Endothelial cell (in vitro differentiated cells): ENCODE measurements around the gene PDCD6IP. TPM values are rescaled to one million over a fixed set of nuclear protein-coding genes. Genes with fewer than 3 reads are reported as not detected.

Experiments
- DNase-seq: peaks from one replicate; pipeline ENCODE4 v3.0.0; 2021; ENCODE audit warnings: low spot score
- H3K27ac Mint-ChIP-seq: one replicate; pipeline ENCODE4 v1.8.0; 2021; ENCODE audit warnings: mixed read lengths, inconsistent platforms; ENCODE audit not compliant: unreplicated experiment
- H3K27me3 Mint-ChIP-seq: one replicate; pipeline ENCODE4 v1.8.0; 2021; ENCODE audit warnings: mild to moderate bottlenecking, moderate library complexity, mixed read lengths, inconsistent platforms; ENCODE audit not compliant: unreplicated experiment
- H3K36me3 Mint-ChIP-seq: one replicate; pipeline ENCODE4 v1.8.0; 2021; ENCODE audit warnings: mild to moderate bottlenecking, low read depth, mixed read lengths, inconsistent platforms; ENCODE audit not compliant: unreplicated experiment
- H3K4me1 Mint-ChIP-seq: one replicate; pipeline ENCODE4 v1.8.0; 2021; ENCODE audit warnings: mild to moderate bottlenecking, mixed read lengths, inconsistent platforms; ENCODE audit not compliant: unreplicated experiment
- H3K4me3 Mint-ChIP-seq: one replicate; pipeline ENCODE4 v1.8.0; 2021; ENCODE audit warnings: mild to moderate bottlenecking, mixed read lengths, inconsistent platforms; ENCODE audit not compliant: unreplicated experiment
- H3K9me3 Mint-ChIP-seq: one replicate; pipeline ENCODE4 v1.8.0; 2021; ENCODE audit warnings: mixed read lengths, inconsistent platforms; ENCODE audit not compliant: unreplicated experiment
- total RNA-seq: library from RNA; stranded (reverse); fragmentation: NEBNext Ultra II Directional; extraction: Animal tissue kit (Norgen Biotek cat#: 25700); gene quantifications from one replicate; pipeline ENCODE4 v1.2.1, GENCODE V29; 2021; ENCODE audit not compliant: unreplicated experiment
- TF ChIP-seq, protein P1 (sequence below): fragments of 200-600 bp; sonication (generic); IDR thresholded peaks from one replicate; pipeline ENCODE4 v1.5.0; 2021; ENCODE audit warnings: antibody characterized with exemption; ENCODE audit not compliant: unreplicated experiment

The PDCD6IP gene
- total RNA-seq, 1 donor from 2014 or later: 218 TPM

DNA sequence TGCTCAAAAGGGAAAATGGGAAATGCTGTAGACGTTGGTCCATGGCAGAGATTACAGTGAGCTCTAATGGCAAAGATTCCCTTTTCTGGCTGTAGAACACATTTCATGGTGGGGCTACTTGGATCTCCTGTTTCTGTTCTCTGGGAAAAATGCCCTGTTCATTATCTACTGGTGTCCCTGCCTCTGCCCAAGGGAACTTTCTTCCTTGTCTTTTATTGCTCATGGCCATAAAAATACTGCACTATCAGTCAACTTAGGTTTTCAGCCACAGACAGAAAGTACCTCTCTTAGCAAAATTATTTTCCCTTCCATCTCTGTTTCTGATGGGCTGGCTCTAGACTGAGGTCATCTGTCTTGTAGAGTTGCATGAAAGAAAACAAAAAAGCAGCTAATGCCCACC is 98.9 kb downstream of the PDCD6IP start:
- Mint-ChIP-seq H3K27ac (no peak overlapping the region), H3K9me3 (no peaks in the 10 kb centered on the region), H3K4me1 (no peaks in the 10 kb centered on the region), H3K36me3 (no peaks in the 10 kb centered on the region), H3K27me3 (peaks cover 1% of the 10 kb centered on the region), H3K4me3 (no peak overlapping the region)
- no peak for DNase-seq
- TF ChIP-seq, protein P1, sequence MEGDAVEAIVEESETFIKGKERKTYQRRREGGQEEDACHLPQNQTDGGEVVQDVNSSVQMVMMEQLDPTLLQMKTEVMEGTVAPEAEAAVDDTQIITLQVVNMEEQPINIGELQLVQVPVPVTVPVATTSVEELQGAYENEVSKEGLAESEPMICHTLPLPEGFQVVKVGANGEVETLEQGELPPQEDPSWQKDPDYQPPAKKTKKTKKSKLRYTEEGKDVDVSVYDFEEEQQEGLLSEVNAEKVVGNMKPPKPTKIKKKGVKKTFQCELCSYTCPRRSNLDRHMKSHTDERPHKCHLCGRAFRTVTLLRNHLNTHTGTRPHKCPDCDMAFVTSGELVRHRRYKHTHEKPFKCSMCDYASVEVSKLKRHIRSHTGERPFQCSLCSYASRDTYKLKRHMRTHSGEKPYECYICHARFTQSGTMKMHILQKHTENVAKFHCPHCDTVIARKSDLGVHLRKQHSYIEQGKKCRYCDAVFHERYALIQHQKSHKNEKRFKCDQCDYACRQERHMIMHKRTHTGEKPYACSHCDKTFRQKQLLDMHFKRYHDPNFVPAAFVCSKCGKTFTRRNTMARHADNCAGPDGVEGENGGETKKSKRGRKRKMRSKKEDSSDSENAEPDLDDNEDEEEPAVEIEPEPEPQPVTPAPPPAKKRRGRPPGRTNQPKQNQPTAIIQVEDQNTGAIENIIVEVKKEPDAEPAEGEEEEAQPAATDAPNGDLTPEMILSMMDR: no peak

DNA sequence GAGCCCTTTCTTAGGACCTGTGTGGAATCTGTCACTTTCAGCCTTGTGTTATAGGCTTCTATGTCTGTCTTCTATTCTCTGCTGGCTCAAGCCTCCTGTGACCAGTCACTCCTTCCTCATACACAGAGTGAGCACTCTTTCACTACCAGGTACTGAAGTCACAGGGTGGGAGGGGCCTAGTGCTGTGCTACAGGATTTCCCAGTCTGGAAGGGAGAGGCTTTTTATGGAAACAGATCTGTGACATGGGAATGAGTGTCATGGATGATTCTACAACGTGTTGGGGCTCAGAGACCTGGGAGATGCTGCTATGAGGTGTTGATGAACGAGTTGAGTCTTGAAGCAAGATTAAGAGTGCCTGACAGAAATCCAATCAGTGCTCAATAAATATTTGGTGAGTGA is 100.5 kb downstream of the PDCD6IP start:
- no peaks in the 10 kb centered on the region for H3K9me3 Mint-ChIP-seq
- peaks cover 1% of the 10 kb centered on the region for H3K27me3 Mint-ChIP-seq
- H3K4me3 Mint-ChIP-seq: no peak overlapping the region
- no peak overlapping the region for H3K27ac Mint-ChIP-seq
- H3K4me1 Mint-ChIP-seq: no peaks in the 10 kb centered on the region
- no peaks in the 10 kb centered on the region for H3K36me3 Mint-ChIP-seq
- no peak for DNase-seq
- TF ChIP-seq, protein P1: no peak

DNA sequence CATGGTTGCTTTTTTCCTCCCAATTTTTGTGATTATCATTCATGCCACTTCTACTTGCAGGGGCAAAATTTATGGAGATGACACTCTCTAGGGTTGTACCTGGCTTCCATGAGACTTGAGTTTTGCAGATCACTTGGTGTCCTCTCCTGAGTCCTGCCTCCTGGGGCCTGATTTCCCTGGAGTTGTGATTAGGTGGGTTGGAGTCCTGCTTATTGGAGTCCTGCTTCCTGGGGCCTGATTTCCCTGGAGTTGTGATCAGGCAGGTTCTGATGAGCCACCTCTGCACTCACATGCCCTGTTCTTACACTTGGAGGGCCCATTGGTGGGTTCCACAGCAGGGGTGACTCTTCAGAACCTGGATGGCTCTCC is 102.0 kb downstream of the PDCD6IP start:
- TF ChIP-seq, protein P1: no peak
- Mint-ChIP-seq H3K4me1 (no peaks in the 10 kb centered on the region), H3K9me3 (no peaks in the 10 kb centered on the region)

DNA sequence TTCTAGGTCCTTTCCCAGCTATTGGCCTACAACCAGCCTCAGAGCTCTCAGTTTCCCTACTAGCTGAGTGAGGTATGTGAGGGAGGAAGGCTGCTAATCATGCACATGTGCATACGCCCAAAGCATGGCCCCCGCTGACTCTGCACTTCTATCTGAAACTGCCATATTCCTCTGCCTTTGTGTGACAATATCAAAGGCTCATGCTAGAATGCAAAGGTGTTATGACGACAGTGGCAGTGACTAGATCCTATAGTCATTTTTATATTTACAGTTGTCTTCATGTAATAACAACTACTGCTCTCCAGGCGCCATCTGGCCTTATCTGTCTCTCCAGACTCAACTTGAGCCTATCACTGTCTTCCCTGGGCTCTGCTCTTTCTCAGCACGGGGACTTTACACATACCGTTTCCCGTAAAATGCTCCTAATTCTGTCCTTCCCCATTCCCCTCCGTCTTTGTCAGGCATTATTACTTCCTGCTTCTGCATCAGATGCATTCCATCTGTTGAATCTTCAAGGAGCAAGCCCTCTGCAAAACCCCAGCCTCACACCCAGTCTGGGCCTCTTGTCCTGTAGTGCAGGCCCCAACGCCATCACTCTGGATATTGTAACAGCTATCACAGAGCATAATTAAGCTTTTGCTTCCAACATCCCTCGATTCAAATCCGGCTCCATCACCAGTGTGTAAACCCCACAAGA is 102.5 kb downstream of the PDCD6IP start:
- no peaks in the 10 kb centered on the region for H3K9me3 Mint-ChIP-seq
- no peaks in the 10 kb centered on the region for H3K36me3 Mint-ChIP-seq
- H3K4me1 Mint-ChIP-seq: no peaks in the 10 kb centered on the region
- DNase-seq: no peak
- no peak overlapping the region for H3K4me3 Mint-ChIP-seq
- TF ChIP-seq, protein P1: no peak
- H3K27ac Mint-ChIP-seq: no peak overlapping the region
- H3K27me3 Mint-ChIP-seq: peaks cover 1% of the 10 kb centered on the region

More for the DNA sequence above, 102.0 kb downstream of the PDCD6IP start:
- no peak overlapping the region for H3K4me3 Mint-ChIP-seq
- H3K36me3 Mint-ChIP-seq: no peaks in the 10 kb centered on the region
- H3K27ac Mint-ChIP-seq: no peak overlapping the region
- no peak for DNase-seq
- peaks cover 1% of the 10 kb centered on the region for H3K27me3 Mint-ChIP-seq

DNA sequence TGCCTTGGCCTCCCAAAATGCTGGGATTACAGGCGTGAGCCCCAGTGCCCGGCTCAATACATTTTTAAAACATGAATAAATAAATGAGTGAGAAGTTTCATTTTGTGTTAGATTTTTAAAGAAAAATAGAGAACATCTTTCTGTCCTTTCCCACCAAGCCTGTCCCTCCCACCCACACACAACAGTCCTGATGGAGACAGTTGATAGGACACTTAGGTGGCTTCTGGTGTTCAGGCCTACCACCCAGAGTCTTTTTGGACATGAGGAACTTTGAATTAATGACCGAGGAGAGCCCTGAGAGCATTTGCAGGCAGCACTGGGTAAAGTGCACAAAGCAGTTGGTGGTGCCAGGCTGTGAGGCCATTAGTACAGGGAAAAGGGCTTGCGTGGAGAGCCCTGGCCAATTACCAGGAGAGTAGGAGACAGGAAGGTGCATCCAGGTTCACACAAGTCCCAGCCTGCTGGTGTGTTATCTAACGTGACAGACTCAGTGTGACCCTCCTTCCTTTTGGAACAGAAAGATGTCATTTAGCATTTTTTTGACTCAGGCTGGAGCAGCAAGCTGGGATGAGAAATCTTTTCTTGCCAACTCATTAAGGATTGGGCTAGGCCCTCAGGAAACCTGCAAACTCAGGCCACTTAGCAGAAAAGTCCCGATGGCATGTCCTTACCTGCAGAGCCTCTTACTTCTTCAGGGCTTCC is 103.6 kb downstream of the PDCD6IP start:
- Mint-ChIP-seq H3K4me3 (no peak overlapping the region), H3K27me3 (peaks cover 1% of the 10 kb centered on the region), H3K36me3 (no peaks in the 10 kb centered on the region), H3K4me1 (no peaks in the 10 kb centered on the region), H3K27ac (no peak overlapping the region), H3K9me3 (no peaks in the 10 kb centered on the region)
- DNase-seq: no peak
- TF ChIP-seq, protein P1: no peak
